ENCODE measurements around the gene TATDN2.

The TATDN2 gene

GRCh38 chr3:10312391-10312790 is 64.1 kb downstream of the TATDN2 start:
- H3K4me3 ChIP-seq (ENCODE audit: low read length), result no peak overlapping the region
- H3K4me1 ChIP-seq (ENCODE audit: insufficient read depth, low read length), result no peaks in the 10 kb centered on the region
- no peaks in the 10 kb centered on the region for H3K27me3 ChIP-seq (ENCODE audit: insufficient read depth, low read length)
- H3K36me3 ChIP-seq (ENCODE audit: insufficient read depth, low read length), result peaks cover 88% of the 10 kb centered on the region
- H2AFZ ChIP-seq (ENCODE audit: low read depth, low read length), result no peak overlapping the region
- H3K9me3 ChIP-seq (ENCODE audit: low read length), result no peaks in the 10 kb centered on the region

- Histone ChIP-seq H3K4me3 (ENCODE audit: low read length) (no peak overlapping the region), H3K27me3 (ENCODE audit: insufficient read depth, low read length) (no peaks in the 10 kb centered on the region), H3K36me3 (ENCODE audit: insufficient read depth, low read length) (peaks cover 87% of the 10 kb centered on the region), H3K9me3 (ENCODE audit: low read length) (no peaks in the 10 kb centered on the region), H2AFZ (ENCODE audit: low read depth, low read length) (no peak overlapping the region), H3K4me1 (ENCODE audit: insufficient read depth, low read length) (no peaks in the 10 kb centered on the region)
Measured at GRCh38 chr3:10312861-10313260, 64.6 kb downstream of the TATDN2 start.

- Histone ChIP-seq H3K27me3 (ENCODE audit: insufficient read depth, low read length) (no peaks in the 10 kb centered on the region), H2AFZ (ENCODE audit: low read depth, low read length) (no peak overlapping the region), H3K36me3 (ENCODE audit: insufficient read depth, low read length) (peaks cover 87% of the 10 kb centered on the region), H3K4me1 (ENCODE audit: insufficient read depth, low read length) (peaks cover 8% of the 10 kb centered on the region), H3K9me3 (ENCODE audit: low read length) (no peaks in the 10 kb centered on the region), H3K4me3 (ENCODE audit: low read length) (no peak overlapping the region)
Measured at GRCh38 chr3:10315101-10315500, 66.8 kb downstream of the TATDN2 start.

- H3K4me3 ChIP-seq (ENCODE audit: low read length), result no peak overlapping the region
- no peaks in the 10 kb centered on the region for H3K27me3 ChIP-seq (ENCODE audit: insufficient read depth, low read length)
- H3K36me3 ChIP-seq (ENCODE audit: insufficient read depth, low read length), result peaks cover 80% of the 10 kb centered on the region
Measured at GRCh38 chr3:10315771-10316344, 67.6 kb downstream of the TATDN2 start.

GRCh38 chr3:10317311-10317960 is 69.2 kb downstream of the TATDN2 start:
- peaks cover 65% of the 10 kb centered on the region for H3K36me3 ChIP-seq (ENCODE audit: insufficient read depth, low read length)
- H3K4me3 ChIP-seq (ENCODE audit: low read length), result no peak overlapping the region
- H2AFZ ChIP-seq (ENCODE audit: low read depth, low read length), result no peak overlapping the region
- H3K27me3 ChIP-seq (ENCODE audit: insufficient read depth, low read length), result no peaks in the 10 kb centered on the region
- H3K4me1 ChIP-seq (ENCODE audit: insufficient read depth, low read length), result peaks cover 12% of the 10 kb centered on the region
- H3K9me3 ChIP-seq (ENCODE audit: low read length), result no peaks in the 10 kb centered on the region

More at GRCh38 chr3:10315771-10316344, 67.6 kb downstream of the TATDN2 start:
- H2AFZ ChIP-seq (ENCODE audit: low read depth, low read length), result no peak overlapping the region
- peaks cover 12% of the 10 kb centered on the region for H3K4me1 ChIP-seq (ENCODE audit: insufficient read depth, low read length)
- no peaks in the 10 kb centered on the region for H3K9me3 ChIP-seq (ENCODE audit: low read length)

- Histone ChIP-seq H3K36me3 (ENCODE audit: insufficient read depth, low read length) (peaks cover 59% of the 10 kb centered on the region), H3K9me3 (ENCODE audit: low read length) (no peaks in the 10 kb centered on the region), H3K27me3 (ENCODE audit: insufficient read depth, low read length) (no peaks in the 10 kb centered on the region), H2AFZ (ENCODE audit: low read depth, low read length) (no peak overlapping the region), H3K4me1 (ENCODE audit: insufficient read depth, low read length) (peaks cover 12% of the 10 kb centered on the region), H3K4me3 (ENCODE audit: low read length) (no peak overlapping the region)
Measured at GRCh38 chr3:10317961-10318350, 69.7 kb downstream of the TATDN2 start.

GRCh38 chr3:10319251-10319650 is 71.0 kb downstream of the TATDN2 start:
- Histone ChIP-seq H3K4me1 (ENCODE audit: insufficient read depth, low read length) (peaks cover 12% of the 10 kb centered on the region), H2AFZ (ENCODE audit: low read depth, low read length) (no peak overlapping the region), H3K4me3 (ENCODE audit: low read length) (peak overlapping the region; percentile 29), H3K27me3 (ENCODE audit: insufficient read depth, low read length) (no peaks in the 10 kb centered on the region), H3K36me3 (ENCODE audit: insufficient read depth, low read length) (peaks cover 47% of the 10 kb centered on the region), H3K9me3 (ENCODE audit: low read length) (no peaks in the 10 kb centered on the region)

- Histone ChIP-seq H2AFZ (ENCODE audit: low read depth, low read length) (no peak overlapping the region), H3K27me3 (ENCODE audit: insufficient read depth, low read length) (peaks cover under 1% of the 10 kb centered on the region), H3K36me3 (ENCODE audit: insufficient read depth, low read length) (peaks cover 41% of the 10 kb centered on the region), H3K4me1 (ENCODE audit: insufficient read depth, low read length) (peaks cover 12% of the 10 kb centered on the region), H3K4me3 (ENCODE audit: low read length) (peak overlapping the region; percentile 97), H3K9me3 (ENCODE audit: low read length) (no peaks in the 10 kb centered on the region)
Measured at GRCh38 chr3:10319804-10320203, 71.5 kb downstream of the TATDN2 start.

- peak overlapping the region; percentile 97 for H3K4me3 ChIP-seq (ENCODE audit: low read length)
- H3K36me3 ChIP-seq (ENCODE audit: insufficient read depth, low read length), result peaks cover 36% of the 10 kb centered on the region
- H3K9me3 ChIP-seq (ENCODE audit: low read length), result no peaks in the 10 kb centered on the region
- peak overlapping the region; percentile 52 for H2AFZ ChIP-seq (ENCODE audit: low read depth, low read length)
- peaks cover 12% of the 10 kb centered on the region for H3K4me1 ChIP-seq (ENCODE audit: insufficient read depth, low read length)
- peaks cover 3% of the 10 kb centered on the region for H3K27me3 ChIP-seq (ENCODE audit: insufficient read depth, low read length)
Measured at GRCh38 chr3:10320320-10320677, 72.0 kb downstream of the TATDN2 start.

- Histone ChIP-seq H3K4me3 (ENCODE audit: low read length) (no peak overlapping the region), H3K27me3 (ENCODE audit: insufficient read depth, low read length) (peaks cover 14% of the 10 kb centered on the region), H3K9me3 (ENCODE audit: low read length) (no peaks in the 10 kb centered on the region), H3K4me1 (ENCODE audit: insufficient read depth, low read length) (peaks cover 12% of the 10 kb centered on the region), H2AFZ (ENCODE audit: low read depth, low read length) (no peak overlapping the region), H3K36me3 (ENCODE audit: insufficient read depth, low read length) (peaks cover 22% of the 10 kb centered on the region)
Measured at GRCh38 chr3:10321630-10322351, 73.5 kb downstream of the TATDN2 start.

GRCh38 chr3:10322352-10322710 is 74.1 kb downstream of the TATDN2 start:
- no peak overlapping the region for H3K4me3 ChIP-seq (ENCODE audit: low read length)
- peaks cover 17% of the 10 kb centered on the region for H3K36me3 ChIP-seq (ENCODE audit: insufficient read depth, low read length)
- H3K4me1 ChIP-seq (ENCODE audit: insufficient read depth, low read length), result peaks cover 12% of the 10 kb centered on the region
- no peaks in the 10 kb centered on the region for H3K9me3 ChIP-seq (ENCODE audit: low read length)
- H3K27me3 ChIP-seq (ENCODE audit: insufficient read depth, low read length), result peaks cover 17% of the 10 kb centered on the region
- no peak overlapping the region for H2AFZ ChIP-seq (ENCODE audit: low read depth, low read length)

- Histone ChIP-seq H3K9me3 (ENCODE audit: low read length) (no peaks in the 10 kb centered on the region), H3K4me3 (ENCODE audit: low read length) (no peak overlapping the region), H3K36me3 (ENCODE audit: insufficient read depth, low read length) (no peaks in the 10 kb centered on the region), H3K27me3 (ENCODE audit: insufficient read depth, low read length) (peaks cover 41% of the 10 kb centered on the region), H2AFZ (ENCODE audit: low read depth, low read length) (no peak overlapping the region), H3K4me1 (ENCODE audit: insufficient read depth, low read length) (no peaks in the 10 kb centered on the region)
Measured at GRCh38 chr3:10327592-10327991, 79.3 kb downstream of the TATDN2 start.

GRCh38 chr3:10328460-10329071 is 80.3 kb downstream of the TATDN2 start:
- no peak overlapping the region for H3K4me3 ChIP-seq (ENCODE audit: low read length)
- no peaks in the 10 kb centered on the region for H3K4me1 ChIP-seq (ENCODE audit: insufficient read depth, low read length)
- H2AFZ ChIP-seq (ENCODE audit: low read depth, low read length), result no peak overlapping the region
- no peaks in the 10 kb centered on the region for H3K9me3 ChIP-seq (ENCODE audit: low read length)
- no peaks in the 10 kb centered on the region for H3K36me3 ChIP-seq (ENCODE audit: insufficient read depth, low read length)
- H3K27me3 ChIP-seq (ENCODE audit: insufficient read depth, low read length), result peaks cover 45% of the 10 kb centered on the region
